HG03520 (cell line): Measurements from ENCODE around the gene METRN.
"Not testable (repeated sequence)": the region's sequence is repeated elsewhere in the genome, so short reads cannot be mapped to it uniquely, and the experiment has no call there.

ENCODE experiments used
- ATAC-seq: cut with Tn5 transposase; IDR thresholded peaks from one replicate; pipeline ENCODE4 v1.9.1; 2021; ENCODE audit warnings: mild to moderate bottlenecking, moderate library complexity; ENCODE audit not compliant: unreplicated experiment

METRN gene

GRCh38 chr16:734208-734980, 19.5 kb downstream of the METRN start:
- no peak for ATAC-seq

GRCh38 chr16:734981-735881, 20.3 kb downstream of the METRN start:
- no peak for ATAC-seq

GRCh38 chr16:735982-736453, 21.1 kb downstream of the METRN start:
- no peak for ATAC-seq

- no peak for ATAC-seq
Measured at GRCh38 chr16:736936-737481, 22.1 kb downstream of the METRN start.

- no peak for ATAC-seq
Measured at GRCh38 chr16:739560-740458, 24.9 kb downstream of the METRN start.

DNA sequence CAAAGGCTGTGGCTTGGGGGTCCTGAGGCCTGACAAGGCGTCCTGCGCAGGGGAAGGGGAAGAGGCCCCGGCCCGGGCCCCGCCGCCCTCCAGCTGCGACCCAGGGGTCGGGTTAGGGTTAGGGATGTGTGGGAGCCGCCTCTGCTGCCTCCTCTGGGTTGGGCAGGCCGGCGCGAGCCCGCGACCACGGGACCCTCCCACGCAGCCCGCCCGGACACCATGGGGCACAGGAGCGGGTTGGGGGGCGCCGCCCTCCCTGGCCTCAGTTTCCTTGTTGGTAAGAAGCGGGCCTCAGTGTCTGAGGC, 25.5 kb downstream of the METRN start:
- ATAC-seq: peak; percentile 4

DNA sequence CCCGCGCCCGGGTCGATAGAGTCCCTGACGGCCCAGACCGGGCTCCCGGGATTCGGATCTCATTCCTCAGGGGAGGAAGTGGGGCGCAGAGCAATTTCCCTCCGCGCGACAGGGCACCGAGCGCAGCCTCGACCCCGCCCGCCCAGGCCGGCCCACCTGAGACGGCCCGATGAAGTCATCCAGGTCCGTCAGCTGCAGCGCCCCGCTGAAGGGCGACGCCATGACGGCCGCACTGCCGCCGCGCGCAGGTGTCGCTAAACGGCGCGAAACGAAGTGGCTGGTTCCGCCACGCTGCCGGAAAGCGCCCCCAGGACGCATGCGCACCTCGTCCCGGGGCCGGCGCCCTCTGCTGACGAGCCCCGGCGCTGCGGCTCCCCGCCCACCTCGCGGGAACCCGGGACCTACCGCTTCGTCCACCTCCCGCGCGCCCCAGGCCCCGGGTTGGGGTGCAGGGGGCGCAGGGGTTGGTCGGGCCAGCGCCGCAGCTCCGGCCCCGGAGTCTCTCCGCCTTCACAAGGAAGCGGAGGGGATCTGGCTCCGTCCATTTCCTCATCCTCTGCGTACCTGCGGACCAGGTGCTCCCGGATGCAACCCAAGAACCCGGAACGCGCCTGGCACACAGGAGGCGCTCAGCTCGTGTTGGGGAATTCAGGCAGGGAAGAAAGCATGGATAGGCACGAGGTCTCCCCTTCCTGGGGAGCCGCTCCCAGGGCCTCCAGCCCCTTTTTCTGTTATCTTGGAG, 26.0 kb downstream of the METRN start, which contains the start of gene CIAO3:
TSS of gene CIAO3 (minus strand) at position 234 of the 742 bp plus-strand sequence. CDS start at position 222, 12 bp downstream.
- peak; percentile 62 for ATAC-seq

DNA sequence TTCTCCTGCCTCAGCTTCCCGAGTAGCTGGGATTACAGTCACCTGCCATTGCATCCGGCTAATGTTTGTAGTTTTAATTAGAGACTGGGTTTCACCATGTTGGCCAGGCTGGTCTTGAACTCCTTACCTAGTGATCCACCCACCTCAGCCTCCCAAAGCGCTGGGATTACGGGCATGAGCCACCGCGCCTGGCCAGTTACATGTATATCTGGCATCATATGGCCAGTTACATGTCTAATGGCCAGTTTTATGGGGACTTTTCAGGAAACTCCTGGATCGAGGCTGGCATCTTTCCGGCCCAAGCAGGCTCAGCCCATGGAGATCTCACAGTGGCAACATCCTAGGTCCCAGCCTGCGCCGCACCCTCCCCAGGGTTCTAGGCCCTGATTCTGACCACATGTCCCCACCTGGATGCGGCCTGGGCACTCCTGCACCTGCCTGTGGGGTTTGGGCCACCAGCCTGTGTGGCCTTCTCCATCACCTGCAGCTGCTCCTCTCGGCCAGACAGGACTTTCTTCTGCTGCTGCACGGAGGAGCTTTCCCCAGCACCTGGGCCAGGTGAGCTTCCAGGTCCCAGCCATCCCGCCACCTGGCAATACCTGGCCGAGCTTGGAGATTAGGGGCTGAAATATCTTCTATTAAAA, 27.2 kb downstream of the METRN start:
- no peak for ATAC-seq

- not testable (repeated sequence) for ATAC-seq
Measured at GRCh38 chr16:742894-743293, 28.0 kb downstream of the METRN start.

- ATAC-seq: no peak
Measured at GRCh38 chr16:743794-744500, 29.0 kb downstream of the METRN start.

DNA sequence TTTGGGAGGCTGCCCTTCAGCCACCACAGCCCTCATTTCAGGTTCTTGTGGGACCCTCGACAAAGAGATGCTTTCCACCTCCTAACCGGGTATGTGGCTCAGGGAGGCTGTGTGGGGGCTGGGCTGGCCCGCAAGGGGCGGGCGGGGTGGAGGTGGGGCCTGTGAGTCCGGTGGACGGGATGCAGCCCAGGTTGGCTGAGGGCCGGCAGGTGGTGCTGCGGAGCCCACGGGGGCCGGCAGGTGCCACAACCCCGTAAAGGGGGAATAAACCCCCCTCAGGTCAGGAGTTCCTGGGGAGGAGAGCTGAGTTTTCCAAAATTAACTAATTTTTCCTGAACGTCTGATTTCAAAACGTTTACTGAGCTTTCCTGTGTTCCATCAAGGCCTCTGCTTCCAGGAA, 30.8 kb downstream of the METRN start:
- ATAC-seq: no peak

GRCh38 chr16:746637-747036, 31.7 kb downstream of the METRN start:
- ATAC-seq: no peak

GRCh38 chr16:747978-748746, 33.2 kb downstream of the METRN start:
- no peak for ATAC-seq

DNA sequence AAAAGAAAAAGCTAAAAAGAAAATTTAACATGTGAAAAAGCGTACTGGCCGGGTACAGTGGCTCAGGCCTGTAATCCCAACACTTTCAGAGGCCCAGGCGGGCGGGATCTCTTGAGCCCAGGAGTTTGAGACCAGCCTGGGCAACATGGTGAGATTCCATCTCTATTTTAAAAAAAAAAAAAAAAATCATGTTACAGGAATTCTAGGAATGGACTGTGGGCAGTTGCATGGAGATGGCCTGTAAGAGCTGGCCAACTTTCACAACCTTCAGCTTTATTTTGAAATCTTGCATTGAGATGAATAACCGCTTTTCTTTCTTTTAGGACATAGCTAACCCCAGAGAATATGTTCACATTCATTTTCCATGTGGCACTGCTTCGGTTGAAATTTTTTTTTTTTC, 34.1 kb downstream of the METRN start:
- no peak for ATAC-seq

DNA sequence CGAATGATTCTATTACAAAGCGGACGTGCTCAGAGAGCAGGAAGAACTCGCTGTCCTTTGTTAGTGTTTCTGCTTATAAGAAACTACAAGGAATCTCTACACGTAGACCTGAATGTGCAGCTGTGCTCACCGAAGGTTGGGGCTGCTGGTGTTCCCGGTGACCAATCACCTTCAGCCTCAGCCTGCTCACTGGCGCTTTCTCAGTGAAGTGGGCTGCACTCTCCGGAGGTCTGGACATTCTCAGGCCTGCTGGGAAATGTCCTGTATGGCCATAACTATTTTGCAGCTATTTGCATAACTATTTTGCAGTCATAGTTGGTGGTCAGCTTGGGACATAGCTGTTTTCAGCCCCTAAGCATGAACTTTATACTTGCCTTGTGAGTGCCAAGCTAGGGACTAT, 35.6 kb downstream of the METRN start:
- no peak for ATAC-seq

DNA sequence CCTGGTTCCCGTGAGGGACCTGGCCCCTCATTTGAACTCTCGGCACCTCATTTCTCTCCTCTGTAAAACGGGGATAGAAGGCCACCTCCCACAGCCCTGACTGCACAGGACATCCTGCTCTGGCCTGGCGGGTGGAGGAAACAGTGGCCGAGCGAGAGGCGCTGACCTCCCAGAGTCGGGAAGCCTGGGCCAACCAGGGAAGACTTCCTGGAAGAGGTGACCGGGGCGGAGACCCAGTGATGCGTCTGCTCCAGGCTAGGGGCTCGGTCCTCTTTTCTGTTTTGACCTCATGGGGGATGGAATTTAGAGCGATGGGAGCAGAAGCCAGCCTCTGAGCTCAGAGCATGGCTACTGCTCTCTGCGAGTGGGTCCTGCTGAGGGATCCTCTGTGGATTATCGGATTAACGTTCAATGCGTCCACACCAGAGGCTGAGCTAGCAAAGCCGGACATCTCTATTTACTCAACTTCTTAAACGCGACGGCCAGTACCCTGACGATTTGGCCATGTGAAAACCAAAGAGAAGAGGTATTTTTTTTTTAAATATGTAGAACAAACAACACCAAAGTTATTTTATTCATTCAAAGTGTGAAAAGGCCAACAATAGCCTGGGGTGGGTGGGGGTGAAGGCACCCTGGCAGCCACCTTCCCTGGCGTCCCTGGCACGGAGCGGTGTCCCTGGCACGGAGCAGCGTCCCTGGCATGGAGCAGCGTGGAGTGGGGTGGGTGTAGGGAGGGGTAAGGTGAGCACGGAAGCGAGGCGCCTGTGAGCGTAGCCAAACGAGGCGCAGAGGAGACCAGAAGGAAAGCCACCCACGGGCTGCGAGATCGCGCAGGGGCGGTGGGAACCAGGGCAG, 36.5 kb downstream of the METRN start:
- no peak for ATAC-seq

DNA sequence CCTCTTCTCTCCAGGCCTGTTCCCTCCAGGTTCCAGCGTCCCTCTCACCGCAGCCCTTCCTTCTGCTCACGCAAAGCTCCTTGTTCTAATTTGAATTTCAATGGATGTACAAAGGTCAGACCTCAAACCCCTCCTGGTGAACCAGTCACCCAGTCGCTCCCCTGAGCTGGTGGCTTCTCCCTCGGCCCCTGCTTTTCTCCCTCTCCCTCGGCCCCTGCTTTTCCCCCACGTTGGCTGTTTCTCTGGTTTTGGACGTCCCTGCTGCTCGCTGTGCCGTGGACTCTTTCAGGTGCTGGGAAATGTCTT, 37.0 kb downstream of the METRN start:
- no peak for ATAC-seq
